WTC11 (cell line): Measurements from ENCODE around the gene SH3BP5.

Experiments used
- HMGA2 ChIP-seq: fragments of 250-450 bp; sonication (Bioruptor Pico); IDR thresholded peaks from 2 replicates; pipeline ENCODE4 v1.4.0; 2021; ENCODE audit warnings: mild to moderate bottlenecking, moderate library complexity
- NR1H2 ChIP-seq: sonication (generic); formaldehyde crosslinking; IDR thresholded peaks from 2 replicates; pipeline ENCODE4 v1.9.0; 2021; ENCODE audit warnings: mild to moderate bottlenecking, moderate library complexity, missing genetic modification reagents
- SMAD4 ChIP-seq: sonication (generic); formaldehyde crosslinking; IDR thresholded peaks from 2 replicates; pipeline ENCODE4 v1.8.0; 2022; ENCODE audit warnings: mild to moderate bottlenecking, missing genetic modification reagents
- SP1 ChIP-seq: sonication (generic); formaldehyde crosslinking; conservative IDR thresholded peaks from 2 replicates; pipeline ENCODE4 v1.8.1; 2022; ENCODE audit warnings: missing genetic modification reagents
- TF ChIP-seq, protein P1 (sequence below): fragments of 200-600 bp; IDR thresholded peaks from 2 replicates; pipeline ENCODE4 v1.8.0; 2022; ENCODE audit warnings: antibody characterized with exemption

- TF ChIP-seq, protein P1, sequence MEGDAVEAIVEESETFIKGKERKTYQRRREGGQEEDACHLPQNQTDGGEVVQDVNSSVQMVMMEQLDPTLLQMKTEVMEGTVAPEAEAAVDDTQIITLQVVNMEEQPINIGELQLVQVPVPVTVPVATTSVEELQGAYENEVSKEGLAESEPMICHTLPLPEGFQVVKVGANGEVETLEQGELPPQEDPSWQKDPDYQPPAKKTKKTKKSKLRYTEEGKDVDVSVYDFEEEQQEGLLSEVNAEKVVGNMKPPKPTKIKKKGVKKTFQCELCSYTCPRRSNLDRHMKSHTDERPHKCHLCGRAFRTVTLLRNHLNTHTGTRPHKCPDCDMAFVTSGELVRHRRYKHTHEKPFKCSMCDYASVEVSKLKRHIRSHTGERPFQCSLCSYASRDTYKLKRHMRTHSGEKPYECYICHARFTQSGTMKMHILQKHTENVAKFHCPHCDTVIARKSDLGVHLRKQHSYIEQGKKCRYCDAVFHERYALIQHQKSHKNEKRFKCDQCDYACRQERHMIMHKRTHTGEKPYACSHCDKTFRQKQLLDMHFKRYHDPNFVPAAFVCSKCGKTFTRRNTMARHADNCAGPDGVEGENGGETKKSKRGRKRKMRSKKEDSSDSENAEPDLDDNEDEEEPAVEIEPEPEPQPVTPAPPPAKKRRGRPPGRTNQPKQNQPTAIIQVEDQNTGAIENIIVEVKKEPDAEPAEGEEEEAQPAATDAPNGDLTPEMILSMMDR = no peak
- no peak for TF ChIP-seq NR1H2 (CRISPR knock-in tag)
- TF ChIP-seq SMAD4 (CRISPR knock-in tag) = no peak
- no peak for TF ChIP-seq SP1 (CRISPR knock-in tag)
- TF ChIP-seq HMGA2 = no peak
Measured at GRCh38 chr3:15323063-15323462, 9.3 kb downstream of the SH3BP5 start.
